K562 (cell line): Measurements from ENCODE around the gene HIGD1C. TPM values are rescaled to one million over a fixed set of nuclear protein-coding genes. Genes with fewer than 3 reads are reported as not detected.

ENCODE experiments used
- ATAC-seq: fragments of 200-7000 bp; cut with Tn5 transposase; 3 replicates; pipeline ENCODE4 v1.9.1; 2020; ENCODE audit warnings: moderate library complexity
- BruUV-seq: library from RNA; stranded (reverse); fragments of 400-500 nt; replicated peaks from 2 replicates; lab custom pipeline; 2021; lab: Mats Ljungman, UMichigan
- CTCF ChIA-PET: fragments of 300-600 bp; formaldehyde crosslinking; extraction: SDS; loops from one replicate; lab custom pipeline; 2021; ENCODE audit warnings: low intra/inter-chr PET ratio; lab: Yijun Ruan, JAX
- POLR2A ChIA-PET: fragments of 300-600, 350-650 bp; sonication (Branson Sonifier 250); formaldehyde crosslinking; extraction: SDS; loops from one replicate; lab custom pipeline; 2021; ENCODE audit warnings: antibody characterized with exemption, inconsistent platforms; lab: Yijun Ruan, JAX
- DNase-seq, 4 experiments: peaks; one replicate each; pipeline versions ENCODE4 v3.0.0 to v3.0.0-alpha.2; 2011 to 2018; ENCODE audit warnings: low spot score in 3 of 4, mixed read lengths in 3 of 4; ENCODE audit errors: extremely low read depth in 1 of 4
- FAIRE-seq: peaks from 2 replicates; lab custom pipeline; 2011; peaks lifted over from hg19 to GRCh38; lab: Jason Lieb, UNC
- H2AFZ ChIP-seq: 2 replicates; pipeline ENCODE4 v1.6.0; 2011; ENCODE audit warnings: low read depth, low read length, control low read depth, inconsistent platforms
- H3K27ac ChIP-seq: fragments of 200-600 bp; 3 replicates; pipeline ENCODE4 v1.8.0; 2011; ENCODE audit warnings: low read depth, mild to moderate bottlenecking, control low read depth, inconsistent platforms, low read length, moderate library complexity, mixed read lengths; ENCODE audit errors: extremely low read depth
- H3K27me3 ChIP-seq, 2 experiments: fragments of 300-600 bp in 1 of 2; 2 replicates in 1 of 2; 3 replicates in 1 of 2; pipeline versions ENCODE4 v1.6.0 to v1.8.0; 2011; ENCODE audit warnings: inconsistent platforms in 2 of 2, low read length in 2 of 2, mild to moderate bottlenecking in 1 of 2, mixed read lengths in 1 of 2, moderate library complexity in 1 of 2; ENCODE audit not compliant: control insufficient read depth in 2 of 2, insufficient read depth in 2 of 2
- H3K36me3 ChIP-seq: fragments of 300-600 bp; 3 replicates; pipeline ENCODE4 v1.8.0; 2011; ENCODE audit warnings: mild to moderate bottlenecking, low read length, inconsistent platforms; ENCODE audit not compliant: control insufficient read depth, insufficient read depth
- H3K4me1 ChIP-seq, 2 experiments: fragments of 200-600 bp in 1 of 2; replicated peaks in 1 of 2; 2 replicates in 1 of 2; 3 replicates in 1 of 2; pipeline versions ENCODE4 v1.5.1 to v1.8.0; 2011; ENCODE audit warnings: inconsistent platforms in 2 of 2, low read length in 2 of 2, mild to moderate bottlenecking in 1 of 2, mixed read lengths in 1 of 2, moderate library complexity in 1 of 2; ENCODE audit not compliant: control insufficient read depth in 2 of 2, insufficient read depth in 2 of 2
- H3K4me2 ChIP-seq: 2 replicates; pipeline ENCODE4 v1.6.1; 2011; ENCODE audit warnings: low read length, control low read depth, inconsistent platforms, mixed read lengths; ENCODE audit not compliant: insufficient read depth
- H3K4me3 ChIP-seq: fragments of 200-600 bp; sonication (generic), shearing (Covaris generic); 2 replicates; pipeline ENCODE4 v1.5.1; 2016; ENCODE audit warnings: control low read depth, inconsistent platforms
- H3K79me2 ChIP-seq: fragments of 200-600 bp; 3 replicates; pipeline ENCODE4 v1.8.0; 2011; ENCODE audit warnings: low read length, inconsistent platforms; ENCODE audit not compliant: control insufficient read depth, insufficient read depth
- H3K9ac ChIP-seq, 2 experiments: 2 replicates each; pipeline versions ENCODE4 v1.6.0 to v1.6.1; 2011; ENCODE audit warnings: low read depth in 2 of 2, low read length in 2 of 2, control low read depth in 1 of 2, inconsistent platforms in 1 of 2, mild to moderate bottlenecking in 1 of 2, mixed read lengths in 1 of 2; ENCODE audit not compliant: insufficient read depth in 1 of 2
- H3K9me1 ChIP-seq: one replicate; pipeline ENCODE4 v1.6.0; 2011; ENCODE audit warnings: inconsistent platforms, mild to moderate bottlenecking, low read length, moderate library complexity; ENCODE audit not compliant: control insufficient read depth, insufficient read depth
- H3K9me3 ChIP-seq: replicated peaks from 2 replicates; pipeline ENCODE4 v1.5.1; 2011; ENCODE audit warnings: low read depth, low read length, inconsistent platforms; ENCODE audit not compliant: control insufficient read depth, insufficient read depth
- H4K20me1 ChIP-seq: replicated peaks from 2 replicates; pipeline ENCODE4 v1.6.1; 2011; ENCODE audit warnings: low read length, inconsistent platforms, mixed read lengths; ENCODE audit not compliant: control insufficient read depth, insufficient read depth
- ARID2 ChIP-seq: fragments of 450-650 bp; IDR thresholded peaks from 2 replicates; pipeline ENCODE4 v1.6.1; 2017; ENCODE audit warnings: antibody characterized with exemption, mild to moderate bottlenecking
- BRD4 ChIP-seq: fragments of 200-600 bp; sonication (generic); IDR thresholded peaks from 2 replicates; pipeline ENCODE4 v1.6.1; 2017; ENCODE audit warnings: inconsistent platforms
- KAT2B ChIP-seq: IDR thresholded peaks from one replicate; pipeline ENCODE4 v1.6.1; 2012; ENCODE audit warnings: low read depth, mild to moderate bottlenecking, control low read depth, inconsistent platforms, low read length, moderate library complexity
- PPARD ChIP-seq: fragments of 250-450 bp; sonication (Bioruptor Pico); IDR thresholded peaks from 2 replicates; pipeline ENCODE4 v1.8.0; 2022; ENCODE audit warnings: inconsistent platforms, mild to moderate bottlenecking, moderate library complexity
- REST ChIP-seq, 2 experiments: fragments of 450-650 bp; formaldehyde crosslinking in 1 of 2; IDR thresholded peaks; 2 replicates each; pipeline versions ENCODE4 v1.4.0 to v1.6.1; 2014 to 2020; ENCODE audit warnings: mild to moderate bottlenecking in 2 of 2, borderline replicate concordance in 1 of 2, low read depth in 1 of 2
- RHOXF2B ChIP-seq: fragments of 250-450 bp; sonication (Bioruptor Pico); conservative IDR thresholded peaks from 2 replicates; pipeline ENCODE4 v1.5.1; 2021
- SMC3 ChIP-seq: conservative IDR thresholded peaks from 2 replicates; pipeline ENCODE4 v1.6.1; 2011; ENCODE audit warnings: low read depth, low read length, improper control_type of control experiment; ENCODE audit not compliant: insufficient read depth
- TEAD1 ChIP-seq, 2 experiments: fragments of 450-650 bp in 1 of 2; sonication (generic) in 1 of 2; formaldehyde crosslinking; IDR thresholded peaks; 2 replicates each; pipeline versions ENCODE4 v1.4.0 to v1.8.0; 2020 to 2022; ENCODE audit warnings: mild to moderate bottlenecking in 2 of 2, missing genetic modification reagents in 1 of 2
- ZBTB12 ChIP-seq: fragments of 250-450 bp; sonication (Bioruptor Pico); IDR thresholded peaks from 2 replicates; pipeline ENCODE4 v1.4.0; 2020
- ZNF511 ChIP-seq: sonication (generic); formaldehyde crosslinking; IDR thresholded peaks from 2 replicates; pipeline ENCODE4 v1.8.0; 2022; ENCODE audit warnings: mild to moderate bottlenecking, missing genetic modification reagents
- ZNF57 ChIP-seq: fragments of 450-650 bp; formaldehyde crosslinking; IDR thresholded peaks from 2 replicates; pipeline ENCODE4 v1.4.0; 2020; ENCODE audit warnings: mild to moderate bottlenecking, moderate library complexity
- WGBS: fragments of 100-300 bp; shearing (Covaris generic); methylation state at CpG from one replicate; pipeline ENCODE4 v1.1.6; 2016; ENCODE audit warnings: low coverage, mixed read lengths; ENCODE audit not compliant: insufficient coverage; ENCODE audit errors: missing lambda C conversion rate; 5-methylcytosine and 5-hydroxymethylcytosine counted together
- in situ Hi-C: fragments of 300-500 bp; cut with MboI; formaldehyde crosslinking; loops from 4 replicates; pipeline ENCODE4 v1.15.0; 2018; ENCODE audit warnings: inconsistent platforms, mixed read lengths
- intact Hi-C: fragments of 100-400 bp; cut with micrococcal nuclease; formaldehyde crosslinking; loops from 2 replicates; pipeline ENCODE4 v1.14.2; 2022
- polyA plus RNA-seq, 8 experiments: library from polyadenylated mRNA; depleted of rRNA in 4 of 8; stranded (reverse) in 5 of 8; unstranded in 3 of 8; fragments of >200 nt; fragmentation: Nextera tagmentation in 2 of 8; fragmentation: Illumina TruSeq in 1 of 8; extraction: Ambion mirVana in 2 of 8; extraction: Trizol in 1 of 8; gene quantifications; 2 replicates each; pipeline versions ENCODE4 v1.2.1 to v1.2.3, GENCODE V29; 2011 to 2014; ENCODE audit warnings: inconsistent platforms in 1 of 8, missing spikeins in 1 of 8
- total RNA-seq, 7 experiments: library from RNA; depleted of rRNA in 6 of 7; stranded (reverse); fragments of >200 nt in 6 of 7; fragmentation: Illumina TruSeq in 2 of 7; extraction: Trizol in 2 of 7; gene quantifications; 2 replicates each; pipeline versions ENCODE4 v1.2.1 to v1.2.3, GENCODE V29; 2011 to 2021; ENCODE audit warnings: low replicate concordance in 1 of 7

HIGD1C gene
- total and polyA plus RNA-seq, 9 of the 15 experiments (the other 6 are each of a cell fraction or from before 2014, with no cell fraction given) = not detected

GRCh38 chr12:50986966-50987737, 34.8 kb downstream of the HIGD1C start:
- Histone ChIP-seq H3K27ac (no peak overlapping the region), H3K36me3 (peaks cover 63% of the 10 kb centered on the region), H3K4me2 (no peak overlapping the region), H3K9ac (no peak overlapping the region), H2AFZ (no peak overlapping the region), H3K9me3 (no peaks in the 10 kb centered on the region), H3K4me1 (no peaks in the 10 kb centered on the region), H4K20me1 (no peaks in the 10 kb centered on the region), H3K9me1 (no peaks in the 10 kb centered on the region), H3K79me2 (no peaks in the 10 kb centered on the region), H3K4me3 (no peak overlapping the region), H3K27me3 (no peaks in the 10 kb centered on the region)
- CTCF ChIA-PET = interaction anchor here (0.7 to 3.1 kb wide), 5 partner anchors 157 to 483 kb away, joined by 3 to 33 read pairs (median 4); partner anchors contain the start of gene DIP2B
- intact Hi-C loops (loop anchor here (1.0 to 5.0 kb wide), 3 partner anchors 162 to 365 kb away; no protein-coding TSS in a partner anchor), in situ Hi-C loops (no loop called here)
- DNase-seq (peak; percentile 27 to 56 (median 40)), ATAC-seq (peak; percentile 90), FAIRE-seq (peak; percentile 64)
- no TSS peak for BruUV-seq
- POLR2A ChIA-PET = interaction anchor here (0.6 to 1.6 kb wide), 7 partner anchors 9 to 547 kb away, joined by 3 to 6 read pairs (median 4); no protein-coding TSS in a partner anchor
- 56% methylated on average over 8 of the region's 8 CpGs for WGBS
- TF ChIP-seq ZNF57 (no peak), ZBTB12 (CRISPR knock-in tag) (no peak), ARID2 (peak; percentile 51; the same call in 1 of the 2 replicates), KAT2B (no peak), SMC3 (peak; percentile 63; the same call in 1 of the 2 replicates), TEAD1 (CRISPR knock-in tag; IDR thresholded peaks at IDR 0.05) (no peak), BRD4 (no peak), RHOXF2B (CRISPR knock-in tag) (no peak), REST (IDR thresholded peaks at IDR 0.05; ENCODE audit: borderline replicate concordance) (peak; percentile 84), REST (CRISPR knock-in tag; IDR thresholded peaks at IDR 0.05; ENCODE audit: low read depth) (no peak), ZNF511 (CRISPR knock-in tag) (no peak), PPARD (CRISPR knock-in tag) (no peak)
